ENCODE measurements around the gene RGS7. TPM values are rescaled to one million over a fixed set of nuclear protein-coding genes. Genes with fewer than 3 reads are reported as not detected.

The RGS7 gene
- total RNA-seq, 3 donors from 2014 or later (not counting 1 experiment from before 2014, with no cell fraction given): not detected

DNA sequence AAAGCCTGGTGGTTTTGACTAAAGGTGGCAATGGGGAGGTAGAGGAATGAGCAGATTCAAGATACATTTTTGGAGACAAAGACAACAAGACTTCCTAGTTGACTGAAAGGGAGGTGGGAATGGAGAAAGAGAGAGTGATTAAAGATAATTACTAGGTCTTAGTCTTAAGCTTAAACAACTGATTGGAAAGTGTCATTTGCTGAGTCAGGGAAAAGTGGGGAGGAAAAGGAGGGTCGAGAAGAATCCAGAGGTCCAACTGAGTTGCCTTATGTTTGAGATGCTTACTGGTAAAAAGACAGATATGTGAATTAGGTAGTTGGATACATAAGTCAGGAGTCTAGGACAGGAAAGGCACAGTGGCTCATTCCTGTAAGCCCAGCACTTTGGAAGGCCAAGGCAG is 179.3 kb downstream of the RGS7 start:
- DNase-seq (no peak), ATAC-seq (no peak)
- peaks cover 18 to 21% of the 10 kb centered on the region in 2 donors for H3K9me3 Mint-ChIP-seq
- H3K36me3 ChIP-seq (ENCODE audit: control insufficient read depth, insufficient read depth, low read length): no peaks in the 10 kb centered on the region
- H3K27ac ChIP-seq (ENCODE audit: low read length): no peak overlapping the region
- no peak overlapping the region for H3K27ac Mint-ChIP-seq
- H3K4me3 ChIP-seq (ENCODE audit: low read length): no peak overlapping the region
- intact Hi-C loops (cut with micrococcal nuclease): no loop called here
- H3K4me3 Mint-ChIP-seq: no peak overlapping the region
- no peaks in the 10 kb centered on the region for H3K4me1 ChIP-seq (ENCODE audit: control insufficient read depth, insufficient read depth, low read length)
- H3K27me3 Mint-ChIP-seq (ENCODE audit: low read depth in 2 of 2): no peaks in the 10 kb centered on the region
- no peaks in the 10 kb centered on the region for H3K27me3 ChIP-seq (ENCODE audit: control insufficient read depth, insufficient read depth, low read length)
- TF ChIP-seq, protein P1, sequence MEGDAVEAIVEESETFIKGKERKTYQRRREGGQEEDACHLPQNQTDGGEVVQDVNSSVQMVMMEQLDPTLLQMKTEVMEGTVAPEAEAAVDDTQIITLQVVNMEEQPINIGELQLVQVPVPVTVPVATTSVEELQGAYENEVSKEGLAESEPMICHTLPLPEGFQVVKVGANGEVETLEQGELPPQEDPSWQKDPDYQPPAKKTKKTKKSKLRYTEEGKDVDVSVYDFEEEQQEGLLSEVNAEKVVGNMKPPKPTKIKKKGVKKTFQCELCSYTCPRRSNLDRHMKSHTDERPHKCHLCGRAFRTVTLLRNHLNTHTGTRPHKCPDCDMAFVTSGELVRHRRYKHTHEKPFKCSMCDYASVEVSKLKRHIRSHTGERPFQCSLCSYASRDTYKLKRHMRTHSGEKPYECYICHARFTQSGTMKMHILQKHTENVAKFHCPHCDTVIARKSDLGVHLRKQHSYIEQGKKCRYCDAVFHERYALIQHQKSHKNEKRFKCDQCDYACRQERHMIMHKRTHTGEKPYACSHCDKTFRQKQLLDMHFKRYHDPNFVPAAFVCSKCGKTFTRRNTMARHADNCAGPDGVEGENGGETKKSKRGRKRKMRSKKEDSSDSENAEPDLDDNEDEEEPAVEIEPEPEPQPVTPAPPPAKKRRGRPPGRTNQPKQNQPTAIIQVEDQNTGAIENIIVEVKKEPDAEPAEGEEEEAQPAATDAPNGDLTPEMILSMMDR (IDR thresholded peaks at IDR 0.05): no peak
- H3K9me3 ChIP-seq (ENCODE audit: control insufficient read depth, insufficient read depth, low read length): peaks cover 6% of the 10 kb centered on the region
- WGBS (ENCODE audit: insufficient coverage): 58% methylated on average over 1 of the region's 1 CpG
- H3K4me1 Mint-ChIP-seq: no peaks in the 10 kb centered on the region
- no peaks in the 10 kb centered on the region for H3K36me3 Mint-ChIP-seq

DNA sequence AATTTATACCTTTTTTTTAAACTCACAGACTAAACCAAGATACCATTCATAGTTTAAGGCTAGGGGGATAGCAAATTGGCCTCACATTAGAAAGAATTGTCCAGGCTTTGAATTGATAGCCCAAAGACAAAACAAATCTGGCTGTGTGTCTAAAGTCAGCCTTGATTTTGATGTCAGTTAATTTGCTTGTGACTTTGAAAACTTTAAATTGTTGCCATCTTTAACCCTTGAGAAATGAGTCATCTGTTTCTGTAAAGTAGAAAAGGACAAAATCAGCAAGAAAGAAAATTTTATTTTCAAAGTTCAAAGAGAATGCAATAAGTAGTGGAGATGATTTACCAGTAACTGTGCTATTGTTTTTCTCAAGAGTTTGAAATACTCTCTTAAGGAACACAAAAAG is 184.5 kb downstream of the RGS7 start:
- Histone ChIP-seq H3K27ac (ENCODE audit: low read length) (no peak overlapping the region), H3K4me1 (ENCODE audit: control insufficient read depth, insufficient read depth, low read length) (no peaks in the 10 kb centered on the region), H3K9me3 (ENCODE audit: control insufficient read depth, insufficient read depth, low read length) (peaks cover 6% of the 10 kb centered on the region), H3K27me3 (ENCODE audit: control insufficient read depth, insufficient read depth, low read length) (no peaks in the 10 kb centered on the region), H3K4me3 (ENCODE audit: low read length) (no peak overlapping the region), H3K36me3 (ENCODE audit: control insufficient read depth, insufficient read depth, low read length) (no peaks in the 10 kb centered on the region)
- intact Hi-C loops (cut with micrococcal nuclease): no loop called here
- H3K4me3 Mint-ChIP-seq: no peak overlapping the region
- DNase-seq (no peak), ATAC-seq (no peak)
- no peaks in the 10 kb centered on the region for H3K4me1 Mint-ChIP-seq
- H3K36me3 Mint-ChIP-seq: no peaks in the 10 kb centered on the region
- H3K27me3 Mint-ChIP-seq (ENCODE audit: low read depth in 2 of 2): no peaks in the 10 kb centered on the region
- peaks cover 9 to 10% of the 10 kb centered on the region in 2 donors for H3K9me3 Mint-ChIP-seq
- H3K27ac Mint-ChIP-seq: no peak overlapping the region
- TF ChIP-seq, protein P1 (IDR thresholded peaks at IDR 0.05): no peak

DNA sequence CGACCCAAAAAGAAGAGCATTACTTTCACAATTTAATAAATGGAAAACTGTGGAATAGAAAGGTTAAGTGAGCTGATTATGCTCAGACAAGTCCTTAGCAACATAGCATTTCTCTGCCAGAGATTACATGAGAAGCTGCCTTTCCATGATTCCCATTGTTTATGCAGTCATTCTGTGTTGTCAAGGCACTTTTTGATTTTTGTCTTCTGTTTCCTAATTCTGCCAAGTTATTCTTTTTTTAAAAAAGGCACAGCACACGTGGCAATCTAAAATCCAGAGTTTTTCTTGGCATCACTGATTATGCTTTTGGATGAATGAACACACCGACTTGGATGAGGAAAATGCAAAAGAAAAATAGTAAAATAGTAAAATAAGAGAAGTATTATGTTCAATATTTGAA is 185.0 kb downstream of the RGS7 start:
- intact Hi-C loops (cut with micrococcal nuclease): no loop called here

More for the DNA sequence above, 185.0 kb downstream of the RGS7 start:
- Histone ChIP-seq H3K27ac (ENCODE audit: low read length) (no peak overlapping the region), H3K36me3 (ENCODE audit: control insufficient read depth, insufficient read depth, low read length) (no peaks in the 10 kb centered on the region), H3K4me1 (ENCODE audit: control insufficient read depth, insufficient read depth, low read length) (no peaks in the 10 kb centered on the region), H3K27me3 (ENCODE audit: control insufficient read depth, insufficient read depth, low read length) (no peaks in the 10 kb centered on the region), H3K4me3 (ENCODE audit: low read length) (no peak overlapping the region), H3K9me3 (ENCODE audit: control insufficient read depth, insufficient read depth, low read length) (peaks cover 6% of the 10 kb centered on the region)
- TF ChIP-seq, protein P1 (IDR thresholded peaks at IDR 0.05): no peak
- WGBS (ENCODE audit: insufficient coverage): 61% methylated on average over 2 of the region's 3 CpGs
- Mint-ChIP-seq H3K27ac (no peak overlapping the region), H3K27me3 (ENCODE audit: low read depth in 2 of 2) (no peaks in the 10 kb centered on the region), H3K4me3 (no peak overlapping the region), H3K4me1 (no peaks in the 10 kb centered on the region), H3K9me3 (peaks cover 4 to 8% of the 10 kb centered on the region in 2 donors), H3K36me3 (no peaks in the 10 kb centered on the region)
- DNase-seq (no peak), ATAC-seq (no peak)

Measured in natural killer cell (primary cell).